ENCODE measurements around the gene POGK. TPM values are rescaled to one million over a fixed set of nuclear protein-coding genes. Genes with fewer than 3 reads are reported as not detected.
"Not testable (repeated sequence)": the region's sequence is repeated elsewhere in the genome, so short reads cannot be mapped to it uniquely, and the experiment has no call there.

Gene POGK
- total RNA-seq, 3 donors from 2014 or later (not counting 1 experiment from before 2014, with no cell fraction given) = 14.2 to 19.7 (median 19.2) TPM

GRCh38 chr1:166875302-166875733, 36.0 kb downstream of the POGK start:
- WGBS (ENCODE audit: insufficient coverage) = 45% methylated on average over 7 of the region's 8 CpGs
- H3K36me3 Mint-ChIP-seq = no peaks in the 10 kb centered on the region
- Histone ChIP-seq H3K27ac (ENCODE audit: low read length) (peak overlapping the region; percentile 73), H3K9me3 (ENCODE audit: control insufficient read depth, insufficient read depth, low read length) (no peaks in the 10 kb centered on the region), H3K36me3 (ENCODE audit: control insufficient read depth, insufficient read depth, low read length) (no peaks in the 10 kb centered on the region), H3K4me3 (ENCODE audit: low read length) (peak overlapping the region; percentile 60), H3K27me3 (ENCODE audit: control insufficient read depth, insufficient read depth, low read length) (no peaks in the 10 kb centered on the region), H3K4me1 (ENCODE audit: control insufficient read depth, insufficient read depth, low read length) (peaks cover 13% of the 10 kb centered on the region)
- DNase-seq (no peak), ATAC-seq (no peak)
- intact Hi-C loops (cut with micrococcal nuclease) = loop anchor here (5.0 kb wide), 1 partner anchor 1062 kb away; the partner anchor contains the start of genes DCAF6 and MPC2
- TF ChIP-seq CTCF (IDR thresholded peaks at IDR 0.05) = no peak
- H3K4me1 Mint-ChIP-seq = peaks cover 23 to 41% of the 10 kb centered on the region in 2 donors
- H3K9me3 Mint-ChIP-seq = no peaks in the 10 kb centered on the region
- H3K4me3 Mint-ChIP-seq = peak overlapping the region; percentile 99
- peaks cover 0 to 3% of the 10 kb centered on the region in 2 donors for H3K27me3 Mint-ChIP-seq (ENCODE audit: low read depth in 2 of 2)
- H3K27ac Mint-ChIP-seq = peak overlapping the region; percentile 91 to 93

GRCh38 chr1:166875734-166876539, 36.7 kb downstream of the POGK start, which contains the start of gene TADA1:
Gene TADA1 (minus strand): TSS chr1:166876264. CDS start chr1:166876233, 31 bp downstream.
- peak within 1 kb of the TSS; percentile 99 for H3K4me3 Mint-ChIP-seq
- intact Hi-C loops (cut with micrococcal nuclease) = loop anchor here (2.0 to 5.0 kb wide), 2 partner anchors 345 to 1061 kb away; partner anchors contain the start of genes DCAF6, MPC2 and POU2F1
- DNase-seq = peak; percentile 93 to 99
- TF ChIP-seq CTCF (IDR thresholded peaks at IDR 0.05) = no peak
- H3K36me3 Mint-ChIP-seq = no peaks in the 10 kb centered on the region
- peak within 1 kb of the TSS; percentile 91 to 93 for H3K27ac Mint-ChIP-seq
- peaks cover 0 to 6% of the 10 kb centered on the region in 2 donors for H3K27me3 Mint-ChIP-seq (ENCODE audit: low read depth in 2 of 2)
- Histone ChIP-seq H3K4me1 (ENCODE audit: control insufficient read depth, insufficient read depth, low read length) (peaks cover 13% of the 10 kb centered on the region), H3K36me3 (ENCODE audit: control insufficient read depth, insufficient read depth, low read length) (no peaks in the 10 kb centered on the region), H3K9me3 (ENCODE audit: control insufficient read depth, insufficient read depth, low read length) (no peaks in the 10 kb centered on the region), H3K27me3 (ENCODE audit: control insufficient read depth, insufficient read depth, low read length) (no peaks in the 10 kb centered on the region), H3K27ac (ENCODE audit: low read length) (peak within 1 kb of the TSS; percentile 73), H3K4me3 (ENCODE audit: low read length) (peak within 1 kb of the TSS; percentile 60)
- peaks cover 23 to 35% of the 10 kb centered on the region in 2 donors for H3K4me1 Mint-ChIP-seq
- WGBS (ENCODE audit: insufficient coverage) = under 1% methylated on average over 84 of the region's 84 CpGs
- no peaks in the 10 kb centered on the region for H3K9me3 Mint-ChIP-seq
- peak; percentile 89 to 94 (median 91) for ATAC-seq

- 0% methylated on average over 5 of the region's 7 CpGs for WGBS (ENCODE audit: insufficient coverage)
- Histone ChIP-seq H3K27ac (ENCODE audit: low read length) (peak overlapping the region; percentile 32), H3K4me3 (ENCODE audit: low read length) (peak overlapping the region; percentile 60), H3K36me3 (ENCODE audit: control insufficient read depth, insufficient read depth, low read length) (no peaks in the 10 kb centered on the region), H3K4me1 (ENCODE audit: control insufficient read depth, insufficient read depth, low read length) (peaks cover 13% of the 10 kb centered on the region), H3K27me3 (ENCODE audit: control insufficient read depth, insufficient read depth, low read length) (no peaks in the 10 kb centered on the region), H3K9me3 (ENCODE audit: control insufficient read depth, insufficient read depth, low read length) (no peaks in the 10 kb centered on the region)
- Mint-ChIP-seq H3K4me3 (peak overlapping the region; percentile 99), H3K27ac (peak overlapping the region; percentile 91 to 93), H3K27me3 (ENCODE audit: low read depth in 2 of 2) (peaks cover 0 to 6% of the 10 kb centered on the region in 2 donors), H3K9me3 (no peaks in the 10 kb centered on the region), H3K36me3 (no peaks in the 10 kb centered on the region), H3K4me1 (peaks cover 23 to 35% of the 10 kb centered on the region in 2 donors)
- intact Hi-C loops (cut with micrococcal nuclease) = loop anchor here (2.0 to 5.0 kb wide), 2 partner anchors 344 to 1061 kb away; partner anchors contain the start of genes DCAF6, MPC2 and POU2F1
- no peak for DNase-seq
- ATAC-seq = no peak
- TF ChIP-seq CTCF (IDR thresholded peaks at IDR 0.05) = no peak
Observed at GRCh38 chr1:166876540-166876838, 37.2 kb downstream of the POGK start.

- intact Hi-C loops (cut with micrococcal nuclease) = loop anchor here (5.0 kb wide), 1 partner anchor 1059 kb away; the partner anchor contains the start of genes DCAF6 and MPC2
- not testable (repeated sequence) for H3K36me3 ChIP-seq (ENCODE audit: control insufficient read depth, insufficient read depth, low read length); H3K4me3 Mint-ChIP-seq; H3K27ac Mint-ChIP-seq; ATAC-seq; H3K27ac ChIP-seq (ENCODE audit: low read length); H3K27me3 Mint-ChIP-seq (ENCODE audit: low read depth in 2 of 2); H3K9me3 ChIP-seq (ENCODE audit: control insufficient read depth, insufficient read depth, low read length); H3K36me3 Mint-ChIP-seq; H3K27me3 ChIP-seq (ENCODE audit: control insufficient read depth, insufficient read depth, low read length); DNase-seq; H3K4me3 ChIP-seq (ENCODE audit: low read length); H3K9me3 Mint-ChIP-seq
- 99% methylated on average over 13 of the region's 21 CpGs for WGBS (ENCODE audit: insufficient coverage)
- H3K4me1 Mint-ChIP-seq = peaks cover 21 to 23% of the 10 kb centered on the region in 2 donors
- peaks cover 13% of the 10 kb centered on the region for H3K4me1 ChIP-seq (ENCODE audit: control insufficient read depth, insufficient read depth, low read length)
Observed at GRCh38 chr1:166878173-166878917, 39.1 kb downstream of the POGK start.

All from natural killer cell (primary cell).